Gastrocnemius medialis (tissue), 4 donors: ENCODE data around the gene FCGBP. TPM values are rescaled to one million over a fixed set of nuclear protein-coding genes. Genes with fewer than 3 reads are reported as not detected.

Experiments
- ATAC-seq, 2 donors: fragments of 150-250 bp; one replicate each; pipeline ENCODE4 v1.9.1; 2016
- DNase-seq, 2 donors: peaks; one replicate each; pipeline ENCODE4 v3.0.0-alpha.2; 2019
- H3K27ac ChIP-seq, 4 donors: fragments of 200-600 bp; sonication (generic); 1 replicate in 1 of 4; 2 replicates in 3 of 4; pipeline ENCODE4 v1.5.1; 2016 to 2018; ENCODE audit warnings: mild to moderate bottlenecking in 2 of 4, moderate library complexity in 1 of 4
- H3K27me3 ChIP-seq, 3 donors: fragments of 200-600 bp; sonication (generic) in 2 of 3; 1 replicate in 1 of 3; 2 replicates in 2 of 3; pipeline versions ENCODE4 v1.5.1 to v1.6.0; 2016 to 2019; ENCODE audit warnings: mild to moderate bottlenecking in 1 of 3, moderate library complexity in 1 of 3
- H3K36me3 ChIP-seq, 2 donors: fragments of 200-600 bp; sonication (generic) in 1 of 2; one replicate each; pipeline ENCODE4 v1.5.1; 2017 to 2018
- H3K4me1 ChIP-seq, 2 donors: fragments of 200-600 bp; sonication (generic) in 1 of 2; one replicate each; pipeline ENCODE4 v1.5.1; 2016 to 2017; ENCODE audit warnings: mild to moderate bottlenecking in 2 of 2
- H3K4me3 ChIP-seq, 4 donors: fragments of 200-600 bp; sonication (generic) in 3 of 4; 1 replicate in 1 of 4; 2 replicates in 3 of 4; pipeline ENCODE4 v1.5.1; 2016 to 2019; ENCODE audit warnings: mild to moderate bottlenecking in 2 of 4
- H3K9me3 ChIP-seq, 3 donors: fragments of 200-600 bp; sonication (generic) in 2 of 3; 1 replicate in 1 of 3; 2 replicates in 2 of 3; pipeline ENCODE4 v1.5.1; 2016 to 2019
- POLR2A ChIP-seq, 2 donors: fragments of 450-650 bp; IDR thresholded peaks; one replicate each; pipeline ENCODE4 v1.6.1; 2017; ENCODE audit warnings: antibody characterized with exemption in 2 of 2, mild to moderate bottlenecking in 2 of 2, moderate library complexity in 2 of 2
- in situ Hi-C, 4 donors: fragments of 200-750 bp; cut with MboI; loops; one replicate each; pipeline versions ENCODE4 v1.15.0 to v1.8.0; 2017; ENCODE audit warnings: low sequenced_read_pairs in 4 of 4
- intact Hi-C: fragments of 100-400 bp; cut with DNase I; formaldehyde crosslinking; loops from one replicate; pipeline ENCODE4 v1.15.1; 2023; ENCODE audit warnings: low total_unique reads
- total RNA-seq, 4 donors: library from RNA; depleted of rRNA; stranded (reverse); fragments of >200 nt; gene quantifications; one replicate each; pipeline versions ENCODE4 v1.1.0 to v1.2.3, GENCODE V29; 2016
- TF ChIP-seq, protein P1 (sequence below), 5 experiments: fragments of 450-650 bp in 3 of 5; fragments of 200-600 bp in 2 of 5; sonication (generic) in 2 of 5; IDR thresholded peaks in 4 of 5; conservative IDR thresholded peaks in 1 of 5; 1 replicate in 4 of 5; 2 replicates in 1 of 5; pipeline ENCODE4 v1.5.1; 2016 to 2019; ENCODE audit warnings: antibody characterized with exemption in 5 of 5, mild to moderate bottlenecking in 3 of 5, moderate library complexity in 3 of 5

The FCGBP gene
- total RNA-seq, 4 donors from 2014 or later, result 2.2 to 11.2 (median 7.2) TPM

- no peaks in the 10 kb centered on the region for H3K9me3 ChIP-seq
- no peak overlapping the region for H3K4me3 ChIP-seq
- no peaks in the 10 kb centered on the region for H3K36me3 ChIP-seq
- ATAC-seq (no peak), DNase-seq (no peak)
- no peak overlapping the region for H3K27ac ChIP-seq
- intact Hi-C loops, result no loop called here
- TF ChIP-seq POLR2A (IDR thresholded peaks at IDR 0.05), result no peak
- TF ChIP-seq, protein P1, sequence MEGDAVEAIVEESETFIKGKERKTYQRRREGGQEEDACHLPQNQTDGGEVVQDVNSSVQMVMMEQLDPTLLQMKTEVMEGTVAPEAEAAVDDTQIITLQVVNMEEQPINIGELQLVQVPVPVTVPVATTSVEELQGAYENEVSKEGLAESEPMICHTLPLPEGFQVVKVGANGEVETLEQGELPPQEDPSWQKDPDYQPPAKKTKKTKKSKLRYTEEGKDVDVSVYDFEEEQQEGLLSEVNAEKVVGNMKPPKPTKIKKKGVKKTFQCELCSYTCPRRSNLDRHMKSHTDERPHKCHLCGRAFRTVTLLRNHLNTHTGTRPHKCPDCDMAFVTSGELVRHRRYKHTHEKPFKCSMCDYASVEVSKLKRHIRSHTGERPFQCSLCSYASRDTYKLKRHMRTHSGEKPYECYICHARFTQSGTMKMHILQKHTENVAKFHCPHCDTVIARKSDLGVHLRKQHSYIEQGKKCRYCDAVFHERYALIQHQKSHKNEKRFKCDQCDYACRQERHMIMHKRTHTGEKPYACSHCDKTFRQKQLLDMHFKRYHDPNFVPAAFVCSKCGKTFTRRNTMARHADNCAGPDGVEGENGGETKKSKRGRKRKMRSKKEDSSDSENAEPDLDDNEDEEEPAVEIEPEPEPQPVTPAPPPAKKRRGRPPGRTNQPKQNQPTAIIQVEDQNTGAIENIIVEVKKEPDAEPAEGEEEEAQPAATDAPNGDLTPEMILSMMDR (IDR thresholded peaks at IDR 0.05 in 4 of 5, conservative IDR thresholded peaks at IDR 0.05 in 1 of 5), result no peak
- in situ Hi-C loops, result no loop called here
- H3K4me1 ChIP-seq, result no peaks in the 10 kb centered on the region
- no peaks in the 10 kb centered on the region for H3K27me3 ChIP-seq
Measured at GRCh38 chr19:39935364-39935661, 879 bp upstream of the FCGBP start.

GRCh38 chr19:39929750-39930149 is 4.7 kb downstream of the FCGBP start:
- no peak overlapping the region for H3K4me3 ChIP-seq
- TF ChIP-seq POLR2A (IDR thresholded peaks at IDR 0.05), result no peak
- TF ChIP-seq, protein P1 (IDR thresholded peaks at IDR 0.05 in 4 of 5, conservative IDR thresholded peaks at IDR 0.05 in 1 of 5), result no peak
- no peak for DNase-seq
- H3K4me1 ChIP-seq, result no peaks in the 10 kb centered on the region
- no peak overlapping the region for H3K27ac ChIP-seq
- no peaks in the 10 kb centered on the region for H3K36me3 ChIP-seq
- intact Hi-C loops, result no loop called here
- no peak for ATAC-seq
- H3K27me3 ChIP-seq, result no peaks in the 10 kb centered on the region
- H3K9me3 ChIP-seq, result no peaks in the 10 kb centered on the region
- in situ Hi-C loops, result no loop called here

DNA sequence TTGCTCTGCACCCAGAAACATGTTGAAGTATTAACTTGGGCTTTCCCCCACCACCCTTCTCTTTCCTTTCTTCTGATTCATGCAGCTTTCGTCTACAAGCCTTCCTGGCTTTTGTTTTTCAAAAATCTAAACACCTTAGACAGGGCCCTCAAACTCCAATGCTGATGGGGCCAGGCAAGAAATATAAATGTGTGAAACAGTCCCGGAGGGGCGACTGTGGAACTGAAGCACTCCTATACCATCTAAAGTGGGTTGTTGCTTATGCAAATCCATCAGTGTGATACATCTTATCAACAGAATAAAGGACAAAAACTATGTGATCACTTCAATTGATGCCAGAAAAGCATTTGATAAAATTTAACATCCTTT is 6.1 kb downstream of the FCGBP start:
- no peaks in the 10 kb centered on the region for H3K36me3 ChIP-seq
- no peaks in the 10 kb centered on the region for H3K9me3 ChIP-seq
- intact Hi-C loops (no loop called here), in situ Hi-C loops (no loop called here)
- DNase-seq, result no peak
- H3K27ac ChIP-seq, result no peak overlapping the region
- no peak for ATAC-seq
- no peaks in the 10 kb centered on the region for H3K27me3 ChIP-seq
- H3K4me3 ChIP-seq, result no peak overlapping the region
- TF ChIP-seq, protein P1 (IDR thresholded peaks at IDR 0.05 in 4 of 5, conservative IDR thresholded peaks at IDR 0.05 in 1 of 5), result no peak
- TF ChIP-seq POLR2A (IDR thresholded peaks at IDR 0.05), result no peak
- no peaks in the 10 kb centered on the region for H3K4me1 ChIP-seq

DNA sequence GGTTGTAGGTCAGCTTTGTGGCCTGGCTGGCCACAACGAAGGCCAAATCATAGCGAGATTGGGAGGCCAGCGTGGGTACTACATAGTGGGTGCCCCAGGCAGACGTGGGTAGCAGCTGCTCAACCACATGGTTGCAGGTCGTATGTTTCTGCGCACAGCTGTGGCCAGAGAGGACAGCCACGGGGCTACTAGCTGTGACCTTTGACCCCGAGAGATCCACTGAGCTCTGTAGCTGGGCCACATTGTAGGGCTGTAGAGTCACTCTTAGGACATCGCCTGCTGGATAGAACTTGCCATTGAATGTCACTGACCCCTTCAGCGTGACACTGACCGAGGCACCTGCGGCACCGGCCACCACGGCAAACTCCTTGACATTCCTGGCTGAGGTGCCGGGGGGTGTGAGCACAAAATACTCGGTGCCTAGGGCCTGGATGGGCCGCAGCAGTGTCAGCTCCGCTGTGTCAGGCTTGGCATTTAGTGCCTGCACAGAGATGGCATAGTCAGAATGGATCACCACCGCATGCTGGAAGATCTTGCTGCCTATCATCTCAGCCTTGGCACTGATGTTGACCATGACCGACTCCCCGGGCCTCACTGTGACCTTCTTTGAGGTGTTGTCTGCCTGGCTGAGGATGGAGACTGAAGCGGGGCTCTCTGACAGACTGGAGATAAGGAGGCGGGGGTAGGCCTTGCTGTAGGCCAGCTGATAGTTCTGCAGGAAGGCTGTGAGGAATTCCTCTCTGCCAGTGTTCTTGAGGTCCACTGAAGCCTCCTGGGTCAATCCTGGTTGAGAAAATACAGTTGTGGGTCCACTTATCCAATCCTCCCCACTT is 6.7 kb downstream of the FCGBP start:
- no peaks in the 10 kb centered on the region for H3K4me1 ChIP-seq
- no peaks in the 10 kb centered on the region for H3K9me3 ChIP-seq
- intact Hi-C loops, result no loop called here
- H3K27ac ChIP-seq, result no peak overlapping the region
- no peak for DNase-seq
- no peak overlapping the region for H3K4me3 ChIP-seq
- in situ Hi-C loops, result no loop called here
- ATAC-seq, result no peak
- H3K36me3 ChIP-seq, result no peaks in the 10 kb centered on the region
- no peak for TF ChIP-seq POLR2A (IDR thresholded peaks at IDR 0.05)
- TF ChIP-seq, protein P1 (IDR thresholded peaks at IDR 0.05 in 4 of 5, conservative IDR thresholded peaks at IDR 0.05 in 1 of 5), result no peak
- no peaks in the 10 kb centered on the region for H3K27me3 ChIP-seq

DNA sequence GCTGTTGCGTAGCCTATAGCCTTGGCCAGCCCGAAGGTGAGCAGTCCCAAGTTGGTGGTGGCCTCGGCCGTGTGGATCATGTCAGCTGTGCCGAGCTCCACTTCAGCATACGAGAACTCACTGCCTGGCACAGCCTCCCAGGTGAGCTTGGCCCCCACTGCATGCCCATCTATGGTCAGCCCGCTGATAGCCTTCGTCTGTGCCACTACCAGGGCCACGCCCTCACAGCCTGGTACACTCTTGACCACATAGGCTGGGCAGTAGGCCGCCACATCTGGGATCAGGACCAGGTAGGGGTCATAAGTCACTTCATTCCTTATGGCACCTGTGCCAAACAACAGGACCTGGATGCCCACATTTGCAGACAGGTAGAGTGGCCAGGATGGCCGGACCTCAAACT is 7.4 kb downstream of the FCGBP start:
- no peak for DNase-seq
- Histone ChIP-seq H3K9me3 (no peaks in the 10 kb centered on the region), H3K36me3 (no peaks in the 10 kb centered on the region), H3K27me3 (no peaks in the 10 kb centered on the region), H3K27ac (no peak overlapping the region), H3K4me3 (no peak overlapping the region), H3K4me1 (no peaks in the 10 kb centered on the region)
- intact Hi-C loops, result no loop called here
- TF ChIP-seq, protein P1 (IDR thresholded peaks at IDR 0.05 in 4 of 5, conservative IDR thresholded peaks at IDR 0.05 in 1 of 5), result no peak
- TF ChIP-seq POLR2A (IDR thresholded peaks at IDR 0.05), result no peak
- ATAC-seq, result no peak
- in situ Hi-C loops, result no loop called here
